ENCODE data around the gene RHOB.

Gene RHOB

DNA sequence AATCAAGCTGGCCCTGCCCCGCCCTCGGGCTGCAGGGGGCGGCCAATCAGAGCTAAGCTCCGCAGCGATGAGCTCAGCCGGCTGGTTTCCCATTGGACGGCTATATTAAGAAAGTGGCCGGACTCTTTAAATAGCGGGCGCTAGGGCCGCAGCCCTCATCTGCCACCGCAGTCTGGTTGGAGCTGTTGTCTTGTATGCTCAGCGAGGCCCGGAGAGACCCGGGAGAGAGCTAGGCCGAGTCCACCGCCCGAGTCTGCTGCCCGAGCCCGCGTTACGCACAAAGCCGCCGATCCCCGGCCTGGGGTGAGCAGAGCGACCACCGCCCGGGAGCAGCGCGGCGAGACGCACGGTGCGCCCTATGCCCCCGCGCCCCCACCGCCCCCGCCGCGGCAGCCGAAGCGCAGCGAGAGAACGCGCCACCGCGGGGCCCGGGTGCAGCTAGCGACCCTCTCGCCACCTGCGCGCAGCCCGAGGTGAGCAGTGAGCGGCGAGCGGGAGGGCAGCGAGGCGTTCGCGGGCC is at the start of gene RHOB:
TSS of gene RHOB (plus strand) at position 158 of the 520 bp plus-strand sequence. CDS start 392 bp downstream, outside the sequence.
- H3K27me3 ChIP-seq (replicated peaks): no peaks in the 10 kb centered on the region
- in situ Hi-C loops (cut with HindIII; ENCODE audit: low pct_ligation_motif_present, low sequenced_read_pairs): no loop called here
- DNase-seq: peak; percentile 98
- peak within 1 kb of the TSS; percentile 94 for H3K27ac ChIP-seq
- H3K4me3 ChIP-seq (ENCODE audit: low read depth, low read length): peak within 1 kb of the TSS; percentile 98
- TF ChIP-seq, protein P1, sequence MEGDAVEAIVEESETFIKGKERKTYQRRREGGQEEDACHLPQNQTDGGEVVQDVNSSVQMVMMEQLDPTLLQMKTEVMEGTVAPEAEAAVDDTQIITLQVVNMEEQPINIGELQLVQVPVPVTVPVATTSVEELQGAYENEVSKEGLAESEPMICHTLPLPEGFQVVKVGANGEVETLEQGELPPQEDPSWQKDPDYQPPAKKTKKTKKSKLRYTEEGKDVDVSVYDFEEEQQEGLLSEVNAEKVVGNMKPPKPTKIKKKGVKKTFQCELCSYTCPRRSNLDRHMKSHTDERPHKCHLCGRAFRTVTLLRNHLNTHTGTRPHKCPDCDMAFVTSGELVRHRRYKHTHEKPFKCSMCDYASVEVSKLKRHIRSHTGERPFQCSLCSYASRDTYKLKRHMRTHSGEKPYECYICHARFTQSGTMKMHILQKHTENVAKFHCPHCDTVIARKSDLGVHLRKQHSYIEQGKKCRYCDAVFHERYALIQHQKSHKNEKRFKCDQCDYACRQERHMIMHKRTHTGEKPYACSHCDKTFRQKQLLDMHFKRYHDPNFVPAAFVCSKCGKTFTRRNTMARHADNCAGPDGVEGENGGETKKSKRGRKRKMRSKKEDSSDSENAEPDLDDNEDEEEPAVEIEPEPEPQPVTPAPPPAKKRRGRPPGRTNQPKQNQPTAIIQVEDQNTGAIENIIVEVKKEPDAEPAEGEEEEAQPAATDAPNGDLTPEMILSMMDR (IDR thresholded peaks at IDR 0.05; ENCODE audit: low read depth, low read length, missing control alignments): no peak
- peaks cover 18% of the 10 kb centered on the region for H3K36me3 ChIP-seq (replicated peaks)

DNA sequence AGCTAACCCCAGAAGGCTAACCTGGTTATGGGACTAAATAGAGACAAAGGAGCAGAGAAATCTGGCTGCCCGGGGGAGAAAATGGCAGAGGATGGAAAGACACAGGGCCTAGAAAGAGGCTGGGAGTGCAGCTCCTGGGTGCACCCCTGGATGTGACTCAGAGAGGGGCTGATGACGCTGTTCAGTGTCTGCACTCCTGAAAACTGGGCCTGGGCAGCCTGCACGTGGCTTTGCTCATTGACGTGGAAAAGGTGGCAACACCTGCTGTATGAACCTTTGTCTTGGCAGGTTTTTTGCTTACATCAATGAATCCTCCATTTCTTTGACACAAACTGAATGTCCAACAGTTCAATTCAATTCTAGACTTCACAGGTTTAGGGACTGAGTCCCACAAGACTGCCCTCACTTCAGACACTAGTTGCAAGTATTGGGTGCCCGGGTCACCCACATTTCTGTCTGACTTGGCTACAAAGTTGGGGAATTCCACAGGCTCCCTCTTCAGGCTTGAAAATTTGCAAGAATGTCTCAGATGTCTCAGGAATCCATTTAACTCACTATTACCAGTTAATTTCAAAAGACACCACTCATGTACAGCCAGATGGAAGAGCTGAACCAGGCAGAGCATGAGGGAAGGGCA is 48.9 kb upstream of the RHOB start:
- TF ChIP-seq, protein P1 (IDR thresholded peaks at IDR 0.05; ENCODE audit: low read depth, low read length, missing control alignments): no peak
- DNase-seq: no peak
- in situ Hi-C loops (cut with HindIII; ENCODE audit: low pct_ligation_motif_present, low sequenced_read_pairs): no loop called here
- Histone ChIP-seq H3K36me3 (replicated peaks) (no peaks in the 10 kb centered on the region), H3K27ac (no peak overlapping the region), H3K27me3 (replicated peaks) (no peaks in the 10 kb centered on the region), H3K4me3 (ENCODE audit: low read depth, low read length) (no peak overlapping the region)

GRCh38 chr2:20398956-20399567 is 47.8 kb upstream of the RHOB start:
- Histone ChIP-seq H3K27me3 (replicated peaks) (no peaks in the 10 kb centered on the region), H3K4me3 (ENCODE audit: low read depth, low read length) (no peak overlapping the region), H3K36me3 (replicated peaks) (no peaks in the 10 kb centered on the region), H3K27ac (no peak overlapping the region)
- TF ChIP-seq, protein P1 (IDR thresholded peaks at IDR 0.05; ENCODE audit: low read depth, low read length, missing control alignments): no peak
- in situ Hi-C loops (cut with HindIII; ENCODE audit: low pct_ligation_motif_present, low sequenced_read_pairs): no loop called here
- no peak for DNase-seq

GRCh38 chr2:20400306-20400705 is 46.6 kb upstream of the RHOB start:
- no peak overlapping the region for H3K4me3 ChIP-seq (ENCODE audit: low read depth, low read length)
- no peaks in the 10 kb centered on the region for H3K27me3 ChIP-seq (replicated peaks)
- no peak for DNase-seq
- in situ Hi-C loops (cut with HindIII; ENCODE audit: low pct_ligation_motif_present, low sequenced_read_pairs): loop anchor here (25.0 kb wide), 1 partner anchor 237 kb away; no protein-coding TSS in a partner anchor
- TF ChIP-seq, protein P1 (IDR thresholded peaks at IDR 0.05; ENCODE audit: low read depth, low read length, missing control alignments): no peak
- no peak overlapping the region for H3K27ac ChIP-seq
- H3K36me3 ChIP-seq (replicated peaks): no peaks in the 10 kb centered on the region

DNA sequence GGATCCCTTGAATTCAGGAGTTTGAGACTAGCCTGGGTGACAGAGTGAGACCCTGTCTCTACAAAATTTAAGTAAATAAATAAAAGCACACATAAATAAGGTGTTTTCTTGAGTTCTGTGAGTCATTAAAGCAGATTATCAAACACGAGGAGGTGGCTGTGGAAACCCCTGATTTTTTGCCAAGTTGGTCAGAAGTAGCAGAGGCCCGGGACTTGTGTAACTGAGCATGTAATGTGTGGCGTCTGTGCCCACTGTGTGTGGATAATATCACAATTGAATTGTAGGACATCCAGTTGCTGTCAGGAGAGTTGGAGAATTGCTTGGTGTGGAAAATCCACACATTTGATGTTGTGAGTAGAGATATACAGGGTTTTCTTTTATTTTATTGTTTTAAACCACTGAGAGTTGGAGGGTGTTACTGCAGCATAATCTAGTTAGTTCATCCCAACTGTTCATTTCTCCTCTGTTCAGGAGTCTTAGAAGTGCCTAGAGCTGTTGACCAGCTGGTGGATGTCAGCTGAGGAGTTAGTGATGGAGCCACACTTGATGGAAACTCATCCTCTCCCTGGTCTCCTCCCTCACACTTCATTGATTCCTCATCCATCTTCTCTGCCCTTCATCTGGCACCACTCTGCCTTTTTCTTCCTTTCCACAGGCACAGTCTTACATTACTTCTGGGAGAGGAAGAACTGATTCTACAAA is 45.9 kb upstream of the RHOB start:
- Histone ChIP-seq H3K27me3 (replicated peaks) (no peaks in the 10 kb centered on the region), H3K36me3 (replicated peaks) (no peaks in the 10 kb centered on the region), H3K4me3 (ENCODE audit: low read depth, low read length) (no peak overlapping the region), H3K27ac (no peak overlapping the region)
- in situ Hi-C loops (cut with HindIII; ENCODE audit: low pct_ligation_motif_present, low sequenced_read_pairs): loop anchor here (25.0 kb wide), 1 partner anchor 236 kb away; no protein-coding TSS in a partner anchor
- no peak for DNase-seq
- TF ChIP-seq, protein P1 (IDR thresholded peaks at IDR 0.05; ENCODE audit: low read depth, low read length, missing control alignments): no peak

Data from brain microvascular endothelial cell (primary cell).